ENCODE measurements around the gene DKC1.
"Not testable (repeated sequence)": the region's sequence is repeated elsewhere in the genome, so short reads cannot be mapped to it uniquely, and the experiment has no call there.

The DKC1 gene

GRCh38 chrX:154816326-154816898 is 53.7 kb downstream of the DKC1 start:
- ATAC-seq; H3K27ac Mint-ChIP-seq; H3K4me1 Mint-ChIP-seq; H3K36me3 Mint-ChIP-seq; H3K9me3 Mint-ChIP-seq; DNase-seq (ENCODE audit: low spot score in 2 of 2); H3K4me3 Mint-ChIP-seq: not testable (repeated sequence)

- not testable (repeated sequence) for H3K9me3 Mint-ChIP-seq
These were observed 54.5 kb downstream of the DKC1 start for GRCh38 chrX:154817048-154817618.

GRCh38 chrX:154818916-154819770 is 56.5 kb downstream of the DKC1 start:
- Mint-ChIP-seq H3K4me1 (no peaks in the 10 kb centered on the region), H3K27ac (no peak overlapping the region), H3K4me3 (no peak overlapping the region), H3K9me3 (no peaks in the 10 kb centered on the region), H3K36me3 (no peaks in the 10 kb centered on the region)
- no peak for DNase-seq (ENCODE audit: low spot score in 2 of 2)
- ATAC-seq: no peak

More at GRCh38 chrX:154817048-154817618, 54.5 kb downstream of the DKC1 start:
- not testable (repeated sequence) for H3K36me3 Mint-ChIP-seq; H3K4me1 Mint-ChIP-seq; DNase-seq (ENCODE audit: low spot score in 2 of 2); ATAC-seq; H3K27ac Mint-ChIP-seq; H3K4me3 Mint-ChIP-seq

- Mint-ChIP-seq H3K4me1 (no peaks in the 10 kb centered on the region), H3K4me3 (no peak overlapping the region), H3K9me3 (no peaks in the 10 kb centered on the region), H3K27ac (no peak overlapping the region), H3K36me3 (no peaks in the 10 kb centered on the region)
- ATAC-seq (no peak), DNase-seq (ENCODE audit: low spot score in 2 of 2) (no peak)
These were observed 57.2 kb downstream of the DKC1 start for GRCh38 chrX:154819771-154820341.

- Mint-ChIP-seq H3K27ac (no peak overlapping the region), H3K4me3 (no peak overlapping the region), H3K9me3 (no peaks in the 10 kb centered on the region), H3K36me3 (no peaks in the 10 kb centered on the region), H3K4me1 (no peaks in the 10 kb centered on the region)
- ATAC-seq (no peak), DNase-seq (ENCODE audit: low spot score in 2 of 2) (no peak)
These were observed 58.9 kb downstream of the DKC1 start for GRCh38 chrX:154821523-154821922.

DNA sequence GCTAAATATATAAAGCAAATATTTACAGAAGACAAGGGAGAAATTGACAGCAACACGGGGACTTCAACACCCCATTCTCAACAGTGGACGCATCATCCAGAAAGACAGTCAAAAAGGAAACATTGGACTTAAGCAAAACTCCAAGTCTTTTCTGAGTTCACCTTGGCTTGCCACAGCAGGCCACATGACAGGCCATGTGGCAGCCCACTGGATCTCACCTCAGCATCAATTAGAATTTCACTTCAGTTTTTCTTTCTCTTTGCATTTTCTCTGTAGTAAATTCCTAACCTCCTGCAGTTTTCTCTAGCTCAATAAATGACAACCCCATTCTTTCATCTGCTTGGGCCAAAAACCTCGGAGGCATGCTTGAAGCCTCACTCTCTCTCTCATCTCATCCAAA is 59.4 kb downstream of the DKC1 start:
- DNase-seq (ENCODE audit: low spot score in 2 of 2) (no peak), ATAC-seq (no peak)
- Mint-ChIP-seq H3K4me1 (no peaks in the 10 kb centered on the region), H3K9me3 (no peaks in the 10 kb centered on the region), H3K36me3 (no peaks in the 10 kb centered on the region), H3K27ac (no peak overlapping the region), H3K4me3 (no peak overlapping the region)

DNA sequence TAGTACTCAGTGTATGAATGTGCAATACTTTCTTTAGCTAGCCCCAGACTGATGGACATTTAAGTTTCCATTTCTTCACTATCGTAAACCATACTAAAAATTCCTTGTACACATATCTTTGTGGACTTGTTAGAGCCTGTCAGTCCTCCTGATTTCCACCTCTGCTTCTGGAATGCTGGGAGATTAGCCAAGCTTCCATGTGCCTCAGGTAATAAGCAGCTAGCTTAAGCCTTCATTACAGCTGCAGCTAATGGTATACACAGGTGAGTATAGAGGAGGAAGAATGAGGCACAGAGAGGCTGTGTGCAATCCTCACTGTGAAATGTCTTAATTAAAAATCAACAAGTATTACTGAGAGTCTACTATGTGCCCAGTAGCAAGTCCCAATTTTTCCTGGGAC is 62.0 kb downstream of the DKC1 start:
- Mint-ChIP-seq H3K36me3 (no peaks in the 10 kb centered on the region), H3K27ac (no peak overlapping the region), H3K4me1 (peaks cover 11% of the 10 kb centered on the region), H3K4me3 (no peak overlapping the region), H3K9me3 (no peaks in the 10 kb centered on the region)
- ATAC-seq: no peak
- DNase-seq (ENCODE audit: low spot score in 2 of 2): no peak

DNA sequence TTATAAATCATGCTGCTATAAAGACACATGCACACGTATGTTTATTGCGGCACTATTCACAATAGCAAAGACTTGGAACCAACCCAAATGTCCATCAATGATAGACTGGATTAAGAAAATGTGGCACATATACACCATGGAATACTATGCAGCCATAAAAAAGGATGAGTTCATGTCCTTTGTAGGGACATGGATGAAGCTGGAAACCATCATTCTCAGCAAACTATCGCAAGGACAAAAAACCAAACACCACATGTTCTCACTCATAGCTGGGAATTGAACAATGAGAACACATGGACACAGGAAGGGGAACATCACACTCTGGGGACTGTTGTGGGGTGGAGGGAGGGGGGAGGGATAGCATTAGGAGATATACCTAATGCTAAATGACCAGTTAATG is 62.9 kb downstream of the DKC1 start:
- not testable (repeated sequence) for ATAC-seq; H3K9me3 Mint-ChIP-seq; DNase-seq (ENCODE audit: low spot score in 2 of 2); H3K36me3 Mint-ChIP-seq; H3K4me3 Mint-ChIP-seq; H3K27ac Mint-ChIP-seq
- H3K4me1 Mint-ChIP-seq: peaks cover 11% of the 10 kb centered on the region
